Activated CD4-positive, alpha-beta T cell treated with anti-CD3 and anti-CD28 coated beads, Interleukin-2, amount 50 U/mL, for 16 hours (primary cell): ENCODE measurements around the gene MAPKAP1.

Experiments
- DNase-seq: peaks from one replicate; pipeline ENCODE4 v3.0.0-alpha.2; 2020

The MAPKAP1 gene

DNA sequence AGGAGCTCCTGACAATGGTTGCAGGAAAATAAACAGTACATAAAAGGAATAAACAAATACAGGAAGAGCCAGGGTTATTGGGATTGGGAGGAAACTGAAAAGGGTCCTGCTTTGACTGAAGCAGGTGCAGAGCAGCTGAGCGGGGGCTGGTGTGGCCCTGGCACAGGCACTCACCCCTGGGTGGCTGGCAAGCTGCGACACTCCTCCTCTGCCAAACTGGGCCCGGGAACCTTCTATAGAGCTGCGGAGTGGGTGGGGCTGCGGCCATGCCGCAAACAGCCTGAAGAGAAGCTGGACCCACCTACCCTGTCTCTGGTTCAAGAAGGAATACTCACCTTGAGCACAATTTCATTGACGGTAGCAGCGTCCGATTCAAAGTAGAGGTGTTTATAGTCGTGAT lies 262.8 kb downstream of the MAPKAP1 start:
- DNase-seq = no peak

DNA sequence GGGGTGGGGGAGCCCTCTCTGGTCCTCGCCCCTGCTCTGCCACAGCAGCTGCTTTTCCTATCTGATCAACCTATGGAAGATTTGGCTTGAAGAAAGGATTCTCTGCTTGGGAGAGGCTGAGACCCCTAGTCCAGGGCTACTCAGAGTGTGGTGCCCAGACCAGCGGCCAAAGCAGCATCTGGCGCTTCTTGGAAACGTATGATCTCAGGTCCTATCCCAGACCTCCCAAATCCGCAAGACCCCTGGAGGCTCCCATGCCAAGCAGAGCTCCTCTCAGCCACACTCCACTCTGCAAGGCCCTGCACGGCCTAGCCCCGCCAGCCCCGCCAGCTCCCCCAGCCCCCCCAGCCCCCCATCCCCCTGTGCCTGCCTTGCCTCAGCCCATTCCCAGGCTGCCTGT lies 263.6 kb downstream of the MAPKAP1 start:
- no peak for DNase-seq

DNA sequence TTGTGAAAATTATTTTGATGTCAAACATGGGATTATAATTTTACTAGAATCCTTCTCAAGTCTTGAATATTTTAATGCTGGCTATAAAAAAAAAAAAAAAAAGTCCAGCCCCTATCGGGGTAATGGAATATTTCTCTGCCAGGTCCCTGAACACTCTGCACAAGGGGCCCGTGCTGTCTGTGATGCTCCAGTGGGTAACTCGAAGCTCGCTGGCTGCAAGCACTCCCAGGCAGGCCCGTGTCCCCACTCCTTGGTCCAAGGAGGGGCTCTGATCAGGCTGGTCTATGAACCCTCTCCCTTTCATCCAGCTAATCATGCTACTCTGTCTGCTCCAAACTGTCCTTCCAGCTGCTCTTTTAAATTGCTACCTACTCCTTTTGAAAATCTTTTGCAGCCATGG lies 264.6 kb downstream of the MAPKAP1 start:
- no peak for DNase-seq

DNA sequence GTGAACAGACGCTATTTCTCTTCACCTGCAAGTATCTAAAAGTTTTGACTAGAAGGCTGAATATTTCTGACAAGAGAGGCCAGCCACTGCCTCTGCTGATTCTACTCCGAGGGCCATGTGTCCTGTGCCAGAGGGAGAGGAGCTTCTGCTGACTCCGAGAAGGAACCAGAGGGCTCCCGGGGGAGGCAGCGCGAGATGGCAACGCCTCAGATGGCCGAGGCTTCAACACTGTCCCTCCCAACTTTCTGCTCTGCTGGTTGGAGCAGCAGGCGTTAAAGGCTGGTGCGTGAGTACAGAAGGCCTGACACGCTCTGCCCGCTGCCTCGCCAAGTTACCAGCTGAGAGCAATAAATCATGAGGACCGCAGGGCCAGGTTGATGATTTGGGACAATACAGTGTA lies 266.6 kb downstream of the MAPKAP1 start:
- no peak for DNase-seq

DNA sequence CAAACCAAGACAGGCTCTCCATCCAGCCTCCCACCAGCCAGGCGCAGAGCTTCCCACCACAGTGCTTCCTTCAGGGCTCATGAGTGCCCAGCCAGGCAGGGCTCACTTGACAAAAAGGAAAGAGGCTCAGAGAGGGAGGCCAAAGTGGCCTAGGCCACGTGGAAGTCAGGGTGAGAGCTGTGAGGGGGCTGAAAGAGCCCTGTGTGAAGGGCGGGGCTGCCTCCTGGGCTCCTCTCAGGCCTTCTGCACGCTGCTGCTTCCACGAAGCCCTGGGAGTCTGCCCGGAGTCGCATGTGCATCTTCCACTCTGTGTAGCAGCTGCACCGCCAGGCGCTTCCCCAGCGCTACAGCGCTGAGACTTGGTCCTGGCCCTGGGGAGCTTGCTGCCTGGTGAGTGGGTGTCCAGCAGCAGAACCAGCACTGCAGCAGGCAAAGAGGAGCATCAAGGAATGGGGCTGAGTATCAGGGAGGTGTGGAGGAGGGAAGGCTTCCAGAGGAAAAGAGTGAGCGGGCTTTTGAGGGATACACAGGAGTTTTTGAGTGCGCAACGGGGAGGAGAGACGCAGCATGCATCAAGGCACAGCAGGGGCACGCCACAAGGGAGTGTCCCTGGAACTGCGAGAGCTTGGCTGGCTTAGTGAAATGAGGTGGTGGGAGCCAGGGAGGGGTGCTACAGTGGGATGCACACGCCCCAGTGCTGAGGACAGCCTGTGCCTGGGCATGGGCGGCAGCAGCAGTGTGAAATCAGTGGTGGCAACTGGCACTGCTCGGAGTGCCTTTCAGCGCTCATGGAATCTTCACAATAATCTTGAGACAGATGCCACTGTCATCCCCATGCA lies 267.4 kb downstream of the MAPKAP1 start:
- no peak for DNase-seq

GRCh38 chr9:125438506-125439433 lies 268.2 kb downstream of the MAPKAP1 start:
- DNase-seq = no peak

- DNase-seq = no peak
Measured at GRCh38 chr9:125437771-125438221, 269.2 kb downstream of the MAPKAP1 start.

GRCh38 chr9:125436613-125437443 lies 270.2 kb downstream of the MAPKAP1 start:
- DNase-seq = no peak

DNA sequence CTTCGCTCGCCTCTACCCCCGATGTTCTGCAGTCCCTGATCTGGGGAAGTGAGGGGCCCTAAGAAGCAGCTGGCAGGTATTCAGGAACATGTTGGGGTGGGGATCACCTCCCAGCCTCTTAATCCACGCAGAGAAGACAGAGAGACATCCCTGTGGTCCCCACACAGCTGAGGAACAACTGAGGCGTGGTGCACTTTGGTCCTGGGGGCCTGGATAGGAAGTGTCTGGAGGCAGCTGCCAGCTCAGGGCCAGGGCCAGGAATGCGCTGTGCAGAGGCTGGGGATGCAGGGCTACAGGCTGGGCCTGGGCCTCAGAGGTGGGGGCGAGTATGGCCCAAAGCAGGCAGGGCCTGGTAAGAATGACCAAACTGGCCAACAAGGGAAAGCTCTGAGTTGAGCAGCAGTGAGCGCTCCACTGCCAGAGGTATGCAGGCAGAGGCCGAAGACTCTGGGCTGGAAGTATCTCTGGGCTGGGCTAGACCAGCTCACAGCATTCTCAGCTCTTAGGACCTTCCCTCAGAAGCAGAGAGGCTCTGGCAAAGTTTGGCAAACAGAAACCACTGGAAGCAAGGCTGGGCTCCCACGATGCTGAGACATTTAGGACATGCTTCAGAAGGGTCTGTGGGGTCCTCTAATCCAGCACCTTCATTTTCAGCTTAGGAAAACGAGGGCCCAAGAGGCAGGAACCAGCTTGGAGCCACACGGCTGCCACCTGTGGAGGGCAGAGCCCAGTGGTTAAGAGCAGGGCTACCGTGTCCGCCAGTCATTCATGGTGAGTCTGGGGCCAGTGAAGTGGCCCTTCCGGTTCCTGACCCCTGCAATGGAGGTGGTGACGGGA lies 271.0 kb downstream of the MAPKAP1 start:
- DNase-seq = no peak

DNA sequence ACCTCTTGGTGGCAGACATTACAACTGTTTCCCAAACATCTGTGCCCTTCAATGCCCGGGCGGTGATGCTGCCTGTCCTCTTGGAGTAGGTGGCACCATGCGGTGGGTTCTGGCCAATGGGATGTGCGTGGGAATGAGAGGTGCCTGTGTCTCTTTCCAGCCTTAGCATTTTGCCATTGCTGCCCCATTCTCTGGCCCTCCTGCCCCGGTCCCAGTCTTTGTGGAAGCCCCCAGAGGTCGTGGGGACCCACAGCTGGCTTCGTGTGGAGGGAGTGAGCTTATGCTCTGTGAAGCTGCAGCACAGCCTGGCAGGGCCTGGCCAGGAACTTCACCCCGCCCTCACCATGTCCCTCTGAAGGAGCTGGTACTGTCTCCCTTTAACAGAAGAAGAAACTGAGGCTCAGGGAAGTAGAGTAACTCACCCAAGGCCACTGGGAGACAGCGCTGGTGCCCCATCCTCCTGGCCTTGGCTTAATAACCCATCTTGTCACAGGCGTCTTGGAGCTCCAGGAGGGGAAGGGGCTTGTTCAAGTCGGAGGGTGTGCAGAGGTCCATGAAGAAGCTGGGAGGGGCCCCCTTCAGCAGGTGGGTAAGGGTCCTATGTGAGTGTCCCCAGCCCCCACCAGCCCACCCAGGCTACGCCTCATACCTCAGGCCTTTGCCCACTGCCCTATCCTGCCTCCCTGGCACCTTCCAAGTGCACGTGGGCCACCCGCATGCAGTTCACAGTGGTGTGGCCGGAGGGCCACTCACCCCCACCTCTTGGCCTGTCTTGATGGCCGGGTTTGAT lies 271.8 kb downstream of the MAPKAP1 start:
- no peak for DNase-seq

- no peak for DNase-seq
Measured at GRCh38 chr9:125433461-125434011, 273.5 kb downstream of the MAPKAP1 start.

GRCh38 chr9:125432715-125433385 lies 274.2 kb downstream of the MAPKAP1 start:
- no peak for DNase-seq

GRCh38 chr9:125431741-125432271 lies 275.2 kb downstream of the MAPKAP1 start:
- no peak for DNase-seq

- no peak for DNase-seq
Measured at GRCh38 chr9:125431012-125431305, 276.0 kb downstream of the MAPKAP1 start.

GRCh38 chr9:125430161-125431011 lies 276.6 kb downstream of the MAPKAP1 start:
- no peak for DNase-seq

DNA sequence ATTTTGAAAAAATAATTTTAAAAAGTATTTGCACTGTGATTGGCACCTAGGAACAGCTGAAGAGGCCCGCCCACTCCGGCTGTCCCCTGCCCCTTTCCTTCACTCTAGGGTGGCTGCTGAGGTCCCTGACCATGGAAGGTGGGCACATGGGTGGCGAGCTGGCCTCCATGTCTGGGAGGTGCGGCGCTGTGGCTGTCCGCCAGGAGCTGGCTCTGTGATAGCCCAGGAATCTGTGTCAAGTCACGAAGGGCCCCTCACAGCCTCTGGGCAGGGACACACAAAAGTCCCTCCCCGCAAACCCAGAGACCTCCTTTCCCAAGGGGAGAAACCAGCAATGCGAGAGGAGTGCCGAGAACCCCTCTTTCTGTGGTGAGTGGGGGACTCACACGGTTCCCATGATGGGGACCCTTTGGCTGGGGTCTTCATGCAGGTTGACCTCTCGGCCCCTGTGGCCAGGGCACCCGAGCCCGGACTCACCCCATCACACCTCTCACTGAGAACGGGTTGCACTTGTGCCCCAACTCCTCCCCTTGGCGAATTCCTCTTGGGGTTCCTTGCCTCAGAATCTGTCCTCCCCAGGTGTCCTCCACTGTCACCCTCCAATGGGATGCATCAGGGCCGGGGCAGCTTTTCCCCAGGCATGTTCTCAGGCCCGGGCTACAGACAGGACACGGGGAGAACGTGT lies 277.4 kb downstream of the MAPKAP1 start:
- no peak for DNase-seq

DNA sequence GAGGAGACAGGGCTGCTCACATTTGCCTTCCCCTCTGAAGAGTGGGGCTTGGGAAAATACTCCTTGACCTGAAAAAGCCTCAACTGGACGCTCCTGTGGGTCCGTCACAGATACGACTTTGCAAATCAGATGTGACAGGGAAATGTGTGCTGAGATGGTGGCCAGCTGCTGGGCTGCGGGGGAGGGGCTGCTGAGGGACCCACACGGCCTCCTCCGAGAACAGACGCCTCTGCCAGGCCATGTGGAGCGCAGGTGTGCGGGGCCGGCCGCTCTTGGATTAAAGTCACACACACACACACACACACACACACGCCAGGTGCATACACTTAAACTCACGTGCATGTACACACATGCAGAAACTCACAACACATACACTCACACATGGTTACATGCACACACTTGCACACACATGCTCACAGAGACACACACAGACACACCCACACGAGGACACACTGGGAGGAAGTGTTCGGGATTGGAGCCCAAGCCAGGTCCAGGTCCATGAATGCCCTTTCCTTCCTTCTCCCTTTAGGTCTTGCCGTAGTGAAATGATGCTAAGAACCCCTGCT lies 278.0 kb downstream of the MAPKAP1 start:
- DNase-seq = no peak
